IMR-90 (cell line): ENCODE measurements around the gene ANAPC7. TPM values are rescaled to one million over a fixed set of nuclear protein-coding genes. Genes with fewer than 3 reads are reported as not detected.

Source experiments
- ATAC-seq: fragments of 200-7000 bp; cut with Tn5 transposase; 2 replicates; pipeline ENCODE4 v1.9.1; 2020; ENCODE audit warnings: low read depth, mild to moderate bottlenecking, moderate library complexity
- BruUV-seq: library from RNA; stranded (reverse); fragments of 400-500 nt; replicated peaks from 2 replicates; lab custom pipeline; 2021; lab: Mats Ljungman, UMichigan
- CTCF ChIA-PET: fragments of 300-600 bp; formaldehyde crosslinking; extraction: SDS; loops from one replicate; lab custom pipeline; 2021; ENCODE audit warnings: antibody characterized with exemption; lab: Yijun Ruan, JAX
- POLR2A ChIA-PET: fragments of 300-600 bp; sonication (Branson Sonifier 250); formaldehyde crosslinking; loops from one replicate; lab custom pipeline; 2022; ENCODE audit warnings: antibody characterized with exemption; ENCODE audit not compliant: unreplicated experiment; lab: Charles Lee
- DNase-seq: peaks from one replicate; pipeline ENCODE4 v3.0.0; 2013
- H2AFZ ChIP-seq: replicated peaks from 2 replicates; pipeline ENCODE3; 2013; ENCODE audit warnings: low read length, mild to moderate bottlenecking; ENCODE audit not compliant: poor library complexity
- H2AK5ac ChIP-seq: 2 replicates; pipeline ENCODE4 v1.6.1; 2013; ENCODE audit warnings: low read depth, low read length, inconsistent platforms
- H2AK9ac ChIP-seq: replicated peaks from 2 replicates; pipeline ENCODE3; 2013; ENCODE audit warnings: mild to moderate bottlenecking, low read depth, low read length, moderate library complexity; ENCODE audit not compliant: poor library complexity
- H2BK120ac ChIP-seq: 2 replicates; pipeline ENCODE4 v1.6.1; 2013; ENCODE audit warnings: low read depth, low read length, inconsistent platforms
- H2BK15ac ChIP-seq: 3 replicates; pipeline ENCODE4 v1.6.1; 2013; ENCODE audit warnings: low read depth, low read length, inconsistent platforms
- H2BK20ac ChIP-seq: 2 replicates; pipeline ENCODE4 v1.6.1; 2013; ENCODE audit warnings: low read depth, mild to moderate bottlenecking, inconsistent platforms, low read length, moderate library complexity
- H2BK5ac ChIP-seq: 2 replicates; pipeline ENCODE4 v1.6.1; 2013; ENCODE audit warnings: mild to moderate bottlenecking, low read depth, low read length, inconsistent platforms; ENCODE audit not compliant: poor library complexity, severe bottlenecking
- H3K14ac ChIP-seq: replicated peaks from 2 replicates; pipeline ENCODE4 v1.6.1; 2013; ENCODE audit warnings: low read depth, low read length, inconsistent platforms
- H3K18ac ChIP-seq: 2 replicates; pipeline ENCODE4 v1.6.1; 2013; ENCODE audit warnings: low read depth, low read length, control low read depth
- H3K23ac ChIP-seq: 2 replicates; pipeline ENCODE4 v1.6.1; 2013; ENCODE audit warnings: low read depth, low read length, inconsistent platforms
- H3K27ac ChIP-seq: 2 replicates; pipeline ENCODE4 v1.5.1; 2013; ENCODE audit warnings: mild to moderate bottlenecking, control low read depth, low read length; ENCODE audit not compliant: insufficient read depth
- H3K27me3 ChIP-seq: 2 replicates; pipeline ENCODE4 v1.6.1; 2013; ENCODE audit warnings: low read length; ENCODE audit not compliant: control insufficient read depth, insufficient read depth
- H3K36me3 ChIP-seq: 2 replicates; pipeline ENCODE4 v1.6.1; 2013; ENCODE audit warnings: low read length, mixed read lengths; ENCODE audit not compliant: control insufficient read depth, insufficient read depth
- H3K4ac ChIP-seq: 2 replicates; pipeline ENCODE4 v1.6.1; 2013; ENCODE audit warnings: low read depth, low read length, inconsistent platforms
- H3K4me1 ChIP-seq: 2 replicates; pipeline ENCODE4 v1.6.1; 2013; ENCODE audit warnings: low read length, mixed read lengths; ENCODE audit not compliant: control insufficient read depth, insufficient read depth
- H3K4me2 ChIP-seq: 2 replicates; pipeline ENCODE4 v1.6.1; 2013; ENCODE audit warnings: low read depth, mild to moderate bottlenecking, control low read depth, low read length, moderate library complexity
- H3K4me3 ChIP-seq: 2 replicates; pipeline ENCODE4 v1.5.1; 2013; ENCODE audit warnings: low read depth, mild to moderate bottlenecking, control low read depth, low read length, moderate library complexity; ENCODE audit not compliant: insufficient read depth
- H3K56ac ChIP-seq: 2 replicates; pipeline ENCODE4 v1.6.1; 2013; ENCODE audit warnings: low read length, inconsistent platforms; ENCODE audit not compliant: insufficient read depth; ENCODE audit errors: extremely low read depth
- H3K79me1 ChIP-seq, 2 experiments: 2 replicates each; pipeline ENCODE4 v1.6.1; 2013; ENCODE audit warnings: low read length in 2 of 2, inconsistent platforms in 1 of 2, low read depth in 1 of 2
- H3K9ac ChIP-seq: 2 replicates; pipeline ENCODE4 v1.6.1; 2013; ENCODE audit warnings: low read depth, low read length, control low read depth
- H3K9me1 ChIP-seq: 2 replicates; pipeline ENCODE4 v1.6.1; 2013; ENCODE audit warnings: low read length, inconsistent platforms; ENCODE audit not compliant: insufficient read depth
- H3K9me3 ChIP-seq: 2 replicates; pipeline ENCODE4 v1.6.1; 2013; ENCODE audit warnings: low read length; ENCODE audit not compliant: control insufficient read depth, insufficient read depth
- H4K20me1 ChIP-seq: 2 replicates; pipeline ENCODE4 v1.6.1; 2013; ENCODE audit warnings: low read length, inconsistent platforms; ENCODE audit not compliant: insufficient read depth
- H4K5ac ChIP-seq: 2 replicates; pipeline ENCODE4 v1.6.1; 2013; ENCODE audit warnings: mild to moderate bottlenecking, low read depth, low read length, control low read depth
- H4K8ac ChIP-seq, 2 experiments: 2 replicates each; pipeline ENCODE4 v1.6.1; 2013; ENCODE audit warnings: low read depth in 2 of 2, low read length in 2 of 2, control low read depth in 1 of 2, inconsistent platforms in 1 of 2
- H4K91ac ChIP-seq: 2 replicates; pipeline ENCODE4 v1.6.1; 2013; ENCODE audit warnings: low read depth, low read length, inconsistent platforms; ENCODE audit not compliant: insufficient read depth
- BHLHE40 ChIP-seq: fragments of 150-350 bp; IDR thresholded peaks from 2 replicates; pipeline ENCODE4 v1.6.1; 2016; ENCODE audit warnings: mild to moderate bottlenecking, low read depth, low read length
- CEBPB ChIP-seq: IDR thresholded peaks from 2 replicates; pipeline ENCODE4 v1.6.1; 2012; ENCODE audit warnings: low read depth, low read length, improper control_type of control experiment
- CTCF ChIP-seq: conservative IDR thresholded peaks from 2 replicates; pipeline ENCODE4 v1.5.1; 2012; ENCODE audit warnings: mild to moderate bottlenecking, low read depth, low read length, improper control_type of control experiment
- FOS ChIP-seq: fragments of 150-350 bp; IDR thresholded peaks from 2 replicates; pipeline ENCODE4 v1.6.1; 2016; ENCODE audit warnings: low read depth, low read length
- MAZ ChIP-seq: IDR thresholded peaks from 2 replicates; pipeline ENCODE4 v1.6.1; 2012; ENCODE audit warnings: low read depth, mild to moderate bottlenecking, low read length, improper control_type of control experiment, moderate library complexity, borderline replicate concordance
- NFE2L2 ChIP-seq: fragments of 150-350 bp; IDR thresholded peaks from 2 replicates; pipeline ENCODE4 v1.6.1; 2016; ENCODE audit warnings: low read depth, mild to moderate bottlenecking, low read length
- POLR2A ChIP-seq: IDR thresholded peaks from 2 replicates; pipeline ENCODE4 v1.6.1; 2012; ENCODE audit warnings: mild to moderate bottlenecking, low read depth, low read length
- RAD21 ChIP-seq: IDR thresholded peaks from 2 replicates; pipeline ENCODE4 v1.6.1; 2012; ENCODE audit warnings: low read length, improper control_type of control experiment
- RCOR1 ChIP-seq: IDR thresholded peaks from 2 replicates; pipeline ENCODE4 v1.6.1; 2012; ENCODE audit warnings: mild to moderate bottlenecking, low read length, improper control_type of control experiment; ENCODE audit not compliant: insufficient replicate concordance
- RFX5 ChIP-seq: IDR thresholded peaks from 2 replicates; pipeline ENCODE4 v1.8.0; 2012; ENCODE audit warnings: low read depth, mild to moderate bottlenecking, low read length, moderate library complexity
- SMC3 ChIP-seq: fragments of 150-350 bp; IDR thresholded peaks from 2 replicates; pipeline ENCODE4 v1.6.1; 2016; ENCODE audit warnings: low read depth, mild to moderate bottlenecking, antibody characterized with exemption, low read length, moderate library complexity
- WGBS, 2 experiments: methylation state at CpG; one replicate each; pipeline versions ENCODE4 v1.1.5 to v1.1.7; 2013; ENCODE audit warnings: missing lambda C conversion rate in 2 of 2; ENCODE audit not compliant: insufficient read length in 1 of 2; ENCODE audit errors: extremely low coverage in 2 of 2; 5-methylcytosine and 5-hydroxymethylcytosine counted together
- dilution Hi-C: fragments of 300-500 bp; cut with HindIII; formaldehyde crosslinking; loops from one replicate; pipeline ENCODE4 v1.14.3; 2018; ENCODE audit warnings: low sequenced_read_pairs; ENCODE audit not compliant: unreplicated experiment
- in situ Hi-C: fragments of 300-500 bp; cut with MboI; formaldehyde crosslinking; loops from 3 replicates; pipeline ENCODE4 v1.14.3; 2019; ENCODE audit warnings: low sequenced_read_pairs, inconsistent platforms, mixed read lengths
- intact Hi-C: fragments of 100-400 bp; cut with micrococcal nuclease; formaldehyde crosslinking; loops from 2 replicates; pipeline ENCODE4 v1.10.0; 2022
- polyA plus RNA-seq, 3 experiments: library from polyadenylated mRNA; depleted of rRNA; stranded (reverse); fragments of >200 nt; gene quantifications; 2 replicates each; pipeline ENCODE4 v1.2.3, GENCODE V29; 2012; ENCODE audit warnings: low replicate concordance in 1 of 3
- total RNA-seq: library from RNA; depleted of rRNA; stranded (reverse); fragments of >200 nt; gene quantifications from 2 replicates; pipeline ENCODE4 v1.2.3, GENCODE V29; 2012
- TF ChIP-seq, protein P1 (sequence below): fragments of 150-350 bp; IDR thresholded peaks from 2 replicates; pipeline ENCODE4 v1.6.1; 2016; ENCODE audit warnings: low read depth, mild to moderate bottlenecking, low read length, moderate library complexity, borderline replicate concordance
- TF ChIP-seq, protein P2 (sequence below): fragments of 150-350 bp; IDR thresholded peaks from 2 replicates; pipeline ENCODE4 v1.6.1; 2017; ENCODE audit warnings: mild to moderate bottlenecking, antibody characterized with exemption, low read length, low read depth

ANAPC7 gene
- total and polyA plus RNA-seq, 2 of the 4 experiments (the other 2 are of a cell fraction): 46.4 to 57.9 TPM

DNA sequence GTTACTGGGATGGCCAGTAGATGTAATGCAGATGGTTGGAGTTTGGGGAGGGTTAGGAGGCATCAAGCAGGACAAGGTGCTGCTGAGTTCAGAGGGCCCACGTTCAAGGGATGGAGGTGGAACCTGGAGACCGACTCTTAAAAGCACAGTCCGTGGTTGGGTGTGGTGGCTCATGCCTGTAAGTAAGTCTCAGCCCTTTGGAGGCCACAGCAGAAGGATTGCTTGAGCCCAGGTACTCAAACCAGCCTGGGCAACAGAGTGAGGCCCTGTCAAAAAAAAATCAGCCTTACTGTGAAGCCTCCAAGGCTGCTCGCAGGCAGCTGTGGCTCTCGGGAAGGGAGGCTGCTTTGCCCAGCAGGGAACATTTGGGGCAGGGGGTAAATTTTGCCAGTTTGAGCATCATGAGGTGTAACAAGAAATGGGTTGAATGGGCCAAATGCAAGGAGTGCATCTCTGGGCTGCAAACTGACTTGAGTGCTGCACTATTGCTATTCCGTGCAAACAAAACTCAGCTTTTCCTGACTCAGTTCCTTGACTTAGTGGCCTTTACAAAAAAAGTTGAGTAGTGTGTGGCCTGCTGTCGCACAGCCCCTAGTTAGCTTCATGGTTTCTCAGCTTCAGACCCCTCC lies 55.0 kb downstream of the ANAPC7 start:
- no peak overlapping the region for H2AK5ac ChIP-seq
- ATAC-seq: no peak
- no peak overlapping the region for H3K9ac ChIP-seq
- H3K56ac ChIP-seq: no peak overlapping the region
- H4K20me1 ChIP-seq: peaks cover 41% of the 10 kb centered on the region
- H3K9me3 ChIP-seq: no peaks in the 10 kb centered on the region
- no peak overlapping the region for H2BK20ac ChIP-seq
- H3K4me1 ChIP-seq: no peaks in the 10 kb centered on the region
- dilution Hi-C loops: no loop called here
- no TSS peak for BruUV-seq
- no peak overlapping the region for H3K18ac ChIP-seq
- no peak overlapping the region for H3K27ac ChIP-seq
- no peak overlapping the region for H3K23ac ChIP-seq
- H4K5ac ChIP-seq: no peak overlapping the region
- no peak overlapping the region for H4K8ac ChIP-seq
- H2BK15ac ChIP-seq: no peak overlapping the region
- intact Hi-C loops: no loop called here
- H2BK120ac ChIP-seq: no peak overlapping the region
- no peak overlapping the region for H2AK9ac ChIP-seq
- in situ Hi-C loops: no loop called here
- H3K27me3 ChIP-seq: no peaks in the 10 kb centered on the region
- no peak for DNase-seq
- H3K79me1 ChIP-seq: peaks cover 19 to 50% of the 10 kb centered on the region in 2 experiments
- H4K91ac ChIP-seq: no peak overlapping the region
- H3K4me2 ChIP-seq: no peak overlapping the region
- ChIA-PET POLR2A (no interaction called here), CTCF (no interaction called here)
- no peak overlapping the region for H3K4me3 ChIP-seq
- H3K36me3 ChIP-seq: peaks cover 64% of the 10 kb centered on the region
- no peak for TF ChIP-seq NFE2L2
- no peak for TF ChIP-seq CEBPB
- TF ChIP-seq, protein P1, sequence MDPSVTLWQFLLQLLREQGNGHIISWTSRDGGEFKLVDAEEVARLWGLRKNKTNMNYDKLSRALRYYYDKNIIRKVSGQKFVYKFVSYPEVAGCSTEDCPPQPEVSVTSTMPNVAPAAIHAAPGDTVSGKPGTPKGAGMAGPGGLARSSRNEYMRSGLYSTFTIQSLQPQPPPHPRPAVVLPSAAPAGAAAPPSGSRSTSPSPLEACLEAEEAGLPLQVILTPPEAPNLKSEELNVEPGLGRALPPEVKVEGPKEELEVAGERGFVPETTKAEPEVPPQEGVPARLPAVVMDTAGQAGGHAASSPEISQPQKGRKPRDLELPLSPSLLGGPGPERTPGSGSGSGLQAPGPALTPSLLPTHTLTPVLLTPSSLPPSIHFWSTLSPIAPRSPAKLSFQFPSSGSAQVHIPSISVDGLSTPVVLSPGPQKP: no peak
- TF ChIP-seq CTCF: no peak
- no peak for TF ChIP-seq FOS
- no peak for TF ChIP-seq POLR2A
- TF ChIP-seq RAD21: no peak
- no peak for TF ChIP-seq BHLHE40
- TF ChIP-seq RFX5: no peak
- TF ChIP-seq MAZ: no peak
- no peak for TF ChIP-seq RCOR1
- no peak for TF ChIP-seq SMC3
- TF ChIP-seq, protein P2, sequence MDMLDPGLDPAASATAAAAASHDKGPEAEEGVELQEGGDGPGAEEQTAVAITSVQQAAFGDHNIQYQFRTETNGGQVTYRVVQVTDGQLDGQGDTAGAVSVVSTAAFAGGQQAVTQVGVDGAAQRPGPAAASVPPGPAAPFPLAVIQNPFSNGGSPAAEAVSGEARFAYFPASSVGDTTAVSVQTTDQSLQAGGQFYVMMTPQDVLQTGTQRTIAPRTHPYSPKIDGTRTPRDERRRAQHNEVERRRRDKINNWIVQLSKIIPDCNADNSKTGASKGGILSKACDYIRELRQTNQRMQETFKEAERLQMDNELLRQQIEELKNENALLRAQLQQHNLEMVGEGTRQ: no peak
- no peak overlapping the region for H3K14ac ChIP-seq
- no peak overlapping the region for H3K4ac ChIP-seq
- WGBS, 2 experiments: 93% methylated on average over 3 of the region's 7 CpGs; no CpG with 5 or more reads in 1 of the 2 experiments
- H2BK5ac ChIP-seq: no peak overlapping the region
- H2AFZ ChIP-seq: no peak overlapping the region
- H3K9me1 ChIP-seq: peaks cover 6% of the 10 kb centered on the region; the same call in 1 of the 2 replicates
